ENCODE measurements around the gene TRIM46. TPM values are rescaled to one million over a fixed set of nuclear protein-coding genes. Genes with fewer than 3 reads are reported as not detected.
"Not testable (repeated sequence)": the region's sequence is repeated elsewhere in the genome, so short reads cannot be mapped to it uniquely, and the experiment has no call there.

The TRIM46 gene
- total RNA-seq, 6 experiments from 2014 or later, result 0.09 to 0.15 TPM; not detected in 4

- intact Hi-C loops (cut with DNase I), result no loop called here
- H3K4me1 ChIP-seq, result no peaks in the 10 kb centered on the region
- no peaks in the 10 kb centered on the region for H3K27me3 ChIP-seq
- no peak for TF ChIP-seq CTCF (IDR thresholded peaks at IDR 0.05)
- no peak for TF ChIP-seq POLR2A (IDR thresholded peaks at IDR 0.05)
- WGBS (ENCODE audit: insufficient coverage, low coverage, low lambda C conversion rate, missing lambda C conversion rate), result 66% methylated on average over 8 of the region's 8 CpGs
- H3K9me3 ChIP-seq, result no peaks in the 10 kb centered on the region
- no peak overlapping the region for H3K4me3 ChIP-seq
- H3K36me3 ChIP-seq, result no peaks in the 10 kb centered on the region
- DNase-seq, result no peak
- H3K27ac ChIP-seq, result no peak overlapping the region
- ATAC-seq, result no peak
Observed at GRCh38 chr1:155160128-155160527, 13.5 kb upstream of the TRIM46 start.

- intact Hi-C loops (cut with DNase I); H3K4me1 ChIP-seq; H3K4me3 ChIP-seq; H3K27me3 ChIP-seq; DNase-seq; H3K9me3 ChIP-seq; H3K27ac ChIP-seq; H3K36me3 ChIP-seq; ATAC-seq: not testable (repeated sequence)
- WGBS (ENCODE audit: insufficient coverage, low coverage, low lambda C conversion rate, missing lambda C conversion rate), result 80% methylated on average over 1 of the region's 6 CpGs
Observed at GRCh38 chr1:155162631-155163030, 11.0 kb upstream of the TRIM46 start.

- ATAC-seq; H3K27me3 ChIP-seq; H3K27ac ChIP-seq; H3K4me3 ChIP-seq; H3K4me1 ChIP-seq; H3K9me3 ChIP-seq; DNase-seq; intact Hi-C loops (cut with DNase I); H3K36me3 ChIP-seq: not testable (repeated sequence)
- 90% methylated on average over 4 of the region's 4 CpGs for WGBS (ENCODE audit: insufficient coverage, low coverage, low lambda C conversion rate, missing lambda C conversion rate)
Observed at GRCh38 chr1:155163785-155164184, 9.9 kb upstream of the TRIM46 start.

GRCh38 chr1:155164625-155165024, 9.0 kb upstream of the TRIM46 start:
- not testable (repeated sequence) for H3K27ac ChIP-seq, DNase-seq, H3K4me3 ChIP-seq, ATAC-seq, H3K9me3 ChIP-seq, H3K36me3 ChIP-seq, H3K4me1 ChIP-seq, H3K27me3 ChIP-seq
- 88% methylated on average over 6 of the region's 11 CpGs for WGBS (ENCODE audit: insufficient coverage, low coverage, low lambda C conversion rate, missing lambda C conversion rate)
- intact Hi-C loops (cut with DNase I), result loop anchor here (5.0 kb wide), 1 partner anchor 72 kb away; no protein-coding TSS in a partner anchor

GRCh38 chr1:155166051-155166470, 7.6 kb upstream of the TRIM46 start:
- ATAC-seq (no peak), DNase-seq (no peak)

More at GRCh38 chr1:155166051-155166470, 7.6 kb upstream of the TRIM46 start:
- TF ChIP-seq CTCF (IDR thresholded peaks at IDR 0.05) (no peak), POLR2A (IDR thresholded peaks at IDR 0.05) (no peak)
- intact Hi-C loops (cut with DNase I), result loop anchor here (5.0 kb wide), 1 partner anchor 74 kb away; no protein-coding TSS in a partner anchor
- no peaks in the 10 kb centered on the region for H3K27me3 ChIP-seq
- H3K27ac ChIP-seq, result peak overlapping the region in 1 of 3 donors; percentile 63
- WGBS (ENCODE audit: insufficient coverage, low coverage, low lambda C conversion rate, missing lambda C conversion rate), result 58% methylated on average over 2 of the region's 8 CpGs
- H3K36me3 ChIP-seq, result peaks cover 0 to 10% (median 5%) of the 10 kb centered on the region in 4 donors
- H3K9me3 ChIP-seq, result no peaks in the 10 kb centered on the region
- no peak overlapping the region for H3K4me3 ChIP-seq
- peaks cover 0 to 4% (median 0%) of the 10 kb centered on the region in 4 donors for H3K4me1 ChIP-seq

Measured in right lobe of liver (tissue), 6 donors.